GM12864 (cell line): ENCODE results near the gene SYT2.
"Not testable (repeated sequence)": the region's sequence is repeated elsewhere in the genome, so short reads cannot be mapped to it uniquely, and the experiment has no call there.

ENCODE experiments used
- DNase-seq: peaks from one replicate; pipeline ENCODE4 v3.0.0-alpha.2; 2011; ENCODE audit warnings: low read depth
- H3K4me3 ChIP-seq: 2 replicates; pipeline ENCODE4 v1.5.1; 2011; ENCODE audit warnings: mild to moderate bottlenecking, low read depth, low read length, control low read depth
- CTCF ChIP-seq: IDR thresholded peaks from 2 replicates; pipeline ENCODE4 v1.5.1; 2011; ENCODE audit warnings: low read depth, mild to moderate bottlenecking, moderate library complexity, low read length, control low read depth, inconsistent platforms; ENCODE audit errors: missing control alignments

The SYT2 gene

DNA sequence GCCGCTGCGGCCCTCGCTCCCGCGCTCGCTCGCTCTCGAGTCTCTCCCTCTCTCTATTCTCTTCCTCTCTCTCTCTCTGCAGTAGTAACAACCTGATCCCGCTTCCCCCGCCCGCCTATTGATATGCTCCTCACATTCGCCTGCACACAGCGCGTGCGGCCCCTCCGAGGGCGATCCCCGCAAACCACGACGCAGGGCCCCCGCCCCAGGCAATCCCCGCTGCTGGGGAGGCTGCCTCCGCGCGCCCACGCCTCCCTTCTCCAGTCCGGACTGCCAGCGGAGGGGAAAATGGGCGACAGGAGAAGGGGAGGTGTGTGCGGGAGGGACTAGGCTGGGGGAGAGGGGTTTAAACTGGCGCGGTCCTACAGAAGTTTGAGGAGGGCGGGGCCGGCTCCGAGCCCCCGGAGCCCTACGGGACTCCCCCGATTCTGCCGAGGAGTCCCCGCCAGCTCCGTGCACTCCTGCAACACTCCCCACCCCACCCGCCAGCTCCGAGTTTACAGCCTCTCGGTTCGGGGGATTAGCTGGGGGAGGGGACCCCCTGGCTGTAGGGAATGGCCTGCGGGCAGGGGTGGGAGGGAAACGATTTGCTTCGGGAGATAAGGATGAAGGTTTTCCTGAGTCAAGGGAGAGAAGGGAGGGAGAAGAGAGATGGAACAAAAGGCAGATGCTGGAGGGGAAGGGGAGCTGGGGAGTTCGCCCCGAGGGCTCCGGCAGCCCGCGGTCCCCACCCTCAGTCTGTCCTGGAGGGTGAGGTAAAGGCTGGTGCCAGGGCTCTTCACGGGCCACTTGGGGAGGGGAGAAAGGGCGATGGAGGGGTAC lies 66.6 kb downstream of the SYT2 start:
- no peak overlapping the region for H3K4me3 ChIP-seq
- no peak for TF ChIP-seq CTCF
- DNase-seq: no peak

DNA sequence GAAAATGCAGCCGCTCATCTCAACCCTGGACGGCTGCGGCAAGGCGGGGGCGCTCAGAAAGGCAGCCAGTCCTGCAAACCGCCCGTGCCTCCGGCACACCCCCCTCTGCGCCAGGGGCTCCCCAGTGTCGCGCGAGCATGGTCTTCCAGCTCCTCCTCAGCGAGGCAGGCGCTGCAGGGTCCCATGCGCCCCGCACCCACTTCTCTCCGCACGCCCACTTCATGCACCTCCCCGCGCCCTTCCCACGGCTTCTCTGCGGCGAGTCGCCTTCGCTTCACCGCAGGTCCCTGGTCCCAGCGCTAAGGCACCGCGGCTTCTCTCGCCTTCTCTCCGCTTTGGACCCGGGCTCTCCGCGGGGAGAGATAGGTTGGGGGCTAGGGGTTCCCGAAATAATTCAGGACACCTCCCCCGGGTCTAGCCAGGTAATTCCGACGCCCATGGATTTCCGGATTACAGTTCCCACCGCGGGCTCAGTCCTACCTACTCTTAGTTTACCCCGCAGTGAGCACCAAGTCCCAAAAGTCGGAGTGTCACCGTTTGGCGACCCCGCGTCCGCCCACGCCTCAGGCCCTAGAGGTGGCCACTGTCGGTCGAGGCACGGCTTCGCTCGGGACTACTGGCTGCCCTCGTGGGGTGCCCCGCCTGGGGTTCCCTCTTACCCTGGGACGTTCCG lies 67.5 kb downstream of the SYT2 start:
- no peak overlapping the region for H3K4me3 ChIP-seq
- TF ChIP-seq CTCF: no peak
- no peak for DNase-seq

- DNase-seq: no peak
- no peak overlapping the region for H3K4me3 ChIP-seq
Measured at GRCh38 chr1:202642212-202642611, 68.0 kb downstream of the SYT2 start.

DNA sequence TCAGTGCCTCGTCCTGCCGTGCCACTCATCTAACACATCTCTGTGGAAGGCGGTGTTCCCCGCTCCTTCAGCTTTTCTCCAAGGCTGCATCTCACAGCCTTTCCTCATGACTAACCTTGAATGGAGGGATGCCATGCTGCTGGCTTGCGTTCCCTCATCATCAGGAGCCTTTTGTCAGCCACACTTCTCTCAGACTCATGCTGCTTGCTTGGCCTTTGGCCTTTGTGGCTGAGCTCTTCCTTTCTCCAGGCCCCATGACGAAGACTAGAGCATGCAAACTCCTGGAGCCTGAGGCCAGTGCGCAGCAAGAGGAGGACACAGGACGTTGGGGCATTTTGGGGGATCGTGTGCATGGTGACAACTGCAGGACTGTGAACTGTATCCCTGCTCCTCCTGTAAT lies 70.8 kb downstream of the SYT2 start:
- TF ChIP-seq CTCF: no peak
- H3K4me3 ChIP-seq: no peak overlapping the region
- no peak for DNase-seq

More at GRCh38 chr1:202642212-202642611, 68.0 kb downstream of the SYT2 start:
- no peak for TF ChIP-seq CTCF

GRCh38 chr1:202638701-202639305 lies 71.5 kb downstream of the SYT2 start:
- DNase-seq, H3K4me3 ChIP-seq: not testable (repeated sequence)

- no peak for TF ChIP-seq CTCF
- no peak for DNase-seq
- no peak overlapping the region for H3K4me3 ChIP-seq
Measured at GRCh38 chr1:202638019-202638700, 72.1 kb downstream of the SYT2 start.

- H3K4me3 ChIP-seq, DNase-seq: not testable (repeated sequence)
Measured at GRCh38 chr1:202637321-202638018, 72.8 kb downstream of the SYT2 start.

DNA sequence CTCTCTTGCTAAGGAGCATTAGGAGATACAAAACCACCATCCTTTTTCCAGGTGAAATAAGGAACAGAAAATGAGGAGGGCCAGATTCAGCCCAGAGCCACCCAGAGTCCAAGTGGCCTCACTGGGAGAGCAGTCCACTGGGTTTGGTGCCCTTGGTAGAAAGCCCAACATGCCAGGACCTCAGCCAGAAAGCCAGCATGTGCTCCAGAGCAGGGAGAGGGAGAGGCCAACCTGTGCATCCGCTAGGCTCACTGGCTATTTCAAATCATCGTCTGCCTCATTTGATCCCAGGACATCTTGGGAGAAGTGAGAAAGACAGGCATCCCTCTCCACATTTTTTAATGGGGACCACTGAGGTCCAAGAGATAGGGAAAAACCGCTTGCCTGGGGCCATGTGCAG lies 74.1 kb downstream of the SYT2 start:
- H3K4me3 ChIP-seq, DNase-seq: not testable (repeated sequence)
